ENCODE data around the gene GBP5.
"Not testable (repeated sequence)": the region's sequence is repeated elsewhere in the genome, so short reads cannot be mapped to it uniquely, and the experiment has no call there.

Gene GBP5, protein sequence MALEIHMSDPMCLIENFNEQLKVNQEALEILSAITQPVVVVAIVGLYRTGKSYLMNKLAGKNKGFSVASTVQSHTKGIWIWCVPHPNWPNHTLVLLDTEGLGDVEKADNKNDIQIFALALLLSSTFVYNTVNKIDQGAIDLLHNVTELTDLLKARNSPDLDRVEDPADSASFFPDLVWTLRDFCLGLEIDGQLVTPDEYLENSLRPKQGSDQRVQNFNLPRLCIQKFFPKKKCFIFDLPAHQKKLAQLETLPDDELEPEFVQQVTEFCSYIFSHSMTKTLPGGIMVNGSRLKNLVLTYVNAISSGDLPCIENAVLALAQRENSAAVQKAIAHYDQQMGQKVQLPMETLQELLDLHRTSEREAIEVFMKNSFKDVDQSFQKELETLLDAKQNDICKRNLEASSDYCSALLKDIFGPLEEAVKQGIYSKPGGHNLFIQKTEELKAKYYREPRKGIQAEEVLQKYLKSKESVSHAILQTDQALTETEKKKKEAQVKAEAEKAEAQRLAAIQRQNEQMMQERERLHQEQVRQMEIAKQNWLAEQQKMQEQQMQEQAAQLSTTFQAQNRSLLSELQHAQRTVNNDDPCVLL

GRCh38 chr1:89272269-89273041 lies at the start of gene GBP5:
Gene GBP5, minus strand, starts transcription at chr1:89272860. Its CDS starts 3,305 bp downstream, at chr1:89269555.
- not testable (repeated sequence) for H3K27ac ChIP-seq; H3K9me3 ChIP-seq (ENCODE audit: control insufficient read depth, low read length); H3K27me3 ChIP-seq (ENCODE audit: control insufficient read depth, insufficient read depth, low read length); H3K36me3 ChIP-seq (ENCODE audit: control insufficient read depth, insufficient read depth, low read length); H3K4me2 ChIP-seq (ENCODE audit: low read length); H3K79me2 ChIP-seq; H3K4me3 ChIP-seq (ENCODE audit: low read depth, low read length); H3K4me1 ChIP-seq; H2AFZ ChIP-seq; H3K9ac ChIP-seq

DNA sequence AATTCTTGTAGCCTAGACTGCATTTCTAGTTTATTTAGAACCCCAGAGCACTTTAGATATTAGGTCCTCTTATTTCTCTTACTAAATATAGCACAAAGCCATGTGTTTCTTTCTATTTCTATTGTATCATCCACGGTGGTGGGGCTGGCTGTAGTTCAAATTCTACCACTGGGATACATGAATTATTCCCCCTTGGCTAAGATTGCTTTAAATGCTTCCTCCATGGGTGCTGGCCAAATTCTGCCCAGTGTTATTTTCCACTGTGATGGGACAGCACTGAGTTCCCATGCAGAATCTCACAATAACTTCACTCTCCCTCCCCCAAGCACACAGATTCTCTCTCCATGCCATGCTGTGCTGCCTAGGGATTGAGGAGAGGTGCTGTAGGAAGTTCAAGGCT lies 49.7 kb upstream of the GBP5 start:
- Histone ChIP-seq H3K27ac (no peak overlapping the region), H3K79me2 (no peaks in the 10 kb centered on the region), H3K4me1 (no peaks in the 10 kb centered on the region), H3K9ac (no peak overlapping the region), H3K27me3 (ENCODE audit: control insufficient read depth, insufficient read depth, low read length) (no peaks in the 10 kb centered on the region), H2AFZ (no peak overlapping the region), H3K4me2 (ENCODE audit: low read length) (no peak overlapping the region), H3K36me3 (ENCODE audit: control insufficient read depth, insufficient read depth, low read length) (no peaks in the 10 kb centered on the region), H3K4me3 (ENCODE audit: low read depth, low read length) (no peak overlapping the region), H3K9me3 (ENCODE audit: control insufficient read depth, low read length) (no peaks in the 10 kb centered on the region)
- TF ChIP-seq, protein P1, sequence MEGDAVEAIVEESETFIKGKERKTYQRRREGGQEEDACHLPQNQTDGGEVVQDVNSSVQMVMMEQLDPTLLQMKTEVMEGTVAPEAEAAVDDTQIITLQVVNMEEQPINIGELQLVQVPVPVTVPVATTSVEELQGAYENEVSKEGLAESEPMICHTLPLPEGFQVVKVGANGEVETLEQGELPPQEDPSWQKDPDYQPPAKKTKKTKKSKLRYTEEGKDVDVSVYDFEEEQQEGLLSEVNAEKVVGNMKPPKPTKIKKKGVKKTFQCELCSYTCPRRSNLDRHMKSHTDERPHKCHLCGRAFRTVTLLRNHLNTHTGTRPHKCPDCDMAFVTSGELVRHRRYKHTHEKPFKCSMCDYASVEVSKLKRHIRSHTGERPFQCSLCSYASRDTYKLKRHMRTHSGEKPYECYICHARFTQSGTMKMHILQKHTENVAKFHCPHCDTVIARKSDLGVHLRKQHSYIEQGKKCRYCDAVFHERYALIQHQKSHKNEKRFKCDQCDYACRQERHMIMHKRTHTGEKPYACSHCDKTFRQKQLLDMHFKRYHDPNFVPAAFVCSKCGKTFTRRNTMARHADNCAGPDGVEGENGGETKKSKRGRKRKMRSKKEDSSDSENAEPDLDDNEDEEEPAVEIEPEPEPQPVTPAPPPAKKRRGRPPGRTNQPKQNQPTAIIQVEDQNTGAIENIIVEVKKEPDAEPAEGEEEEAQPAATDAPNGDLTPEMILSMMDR (IDR thresholded peaks at IDR 0.05): no peak

DNA sequence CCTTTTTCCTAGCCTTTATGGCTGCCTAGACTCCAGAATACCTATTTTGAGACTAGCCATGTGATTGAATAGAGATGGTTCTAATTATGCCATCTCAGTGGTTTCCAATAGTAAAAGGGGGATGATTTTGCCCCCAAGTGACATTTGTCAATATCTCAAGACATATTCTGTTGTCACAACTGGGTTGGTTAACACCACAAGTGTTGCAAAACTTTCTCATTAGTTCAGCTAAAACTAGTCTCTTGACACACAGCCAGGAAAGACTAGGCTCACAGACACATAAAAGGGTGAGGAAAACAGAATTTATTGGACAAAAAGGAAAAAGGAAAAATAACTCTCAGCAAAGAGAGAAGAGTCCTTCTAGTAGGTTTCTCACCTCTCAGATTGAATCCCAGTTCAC lies 39.9 kb upstream of the GBP5 start:
- no peaks in the 10 kb centered on the region for H3K9me3 ChIP-seq (ENCODE audit: control insufficient read depth, low read length)
- no peak overlapping the region for H2AFZ ChIP-seq
- H3K79me2 ChIP-seq: no peaks in the 10 kb centered on the region
- TF ChIP-seq, protein P1 (IDR thresholded peaks at IDR 0.05): no peak
- H3K27ac ChIP-seq: no peak overlapping the region
- no peak overlapping the region for H3K9ac ChIP-seq
- no peaks in the 10 kb centered on the region for H3K36me3 ChIP-seq (ENCODE audit: control insufficient read depth, insufficient read depth, low read length)
- no peak overlapping the region for H3K4me3 ChIP-seq (ENCODE audit: low read depth, low read length)
- H3K4me2 ChIP-seq (ENCODE audit: low read length): no peak overlapping the region
- H3K27me3 ChIP-seq (ENCODE audit: control insufficient read depth, insufficient read depth, low read length): no peaks in the 10 kb centered on the region
- peaks cover 2% of the 10 kb centered on the region for H3K4me1 ChIP-seq

- Histone ChIP-seq H3K79me2 (no peaks in the 10 kb centered on the region), H3K9me3 (ENCODE audit: control insufficient read depth, low read length) (no peaks in the 10 kb centered on the region), H3K27ac (peak overlapping the region; percentile 39), H3K4me1 (peaks cover 2% of the 10 kb centered on the region), H3K36me3 (ENCODE audit: control insufficient read depth, insufficient read depth, low read length) (no peaks in the 10 kb centered on the region), H3K9ac (no peak overlapping the region), H3K27me3 (ENCODE audit: control insufficient read depth, insufficient read depth, low read length) (no peaks in the 10 kb centered on the region), H2AFZ (no peak overlapping the region), H3K4me2 (ENCODE audit: low read length) (no peak overlapping the region), H3K4me3 (ENCODE audit: low read depth, low read length) (no peak overlapping the region)
- TF ChIP-seq, protein P1 (IDR thresholded peaks at IDR 0.05): no peak
Measured at GRCh38 chr1:89311757-89312156, 39.1 kb upstream of the GBP5 start.

DNA sequence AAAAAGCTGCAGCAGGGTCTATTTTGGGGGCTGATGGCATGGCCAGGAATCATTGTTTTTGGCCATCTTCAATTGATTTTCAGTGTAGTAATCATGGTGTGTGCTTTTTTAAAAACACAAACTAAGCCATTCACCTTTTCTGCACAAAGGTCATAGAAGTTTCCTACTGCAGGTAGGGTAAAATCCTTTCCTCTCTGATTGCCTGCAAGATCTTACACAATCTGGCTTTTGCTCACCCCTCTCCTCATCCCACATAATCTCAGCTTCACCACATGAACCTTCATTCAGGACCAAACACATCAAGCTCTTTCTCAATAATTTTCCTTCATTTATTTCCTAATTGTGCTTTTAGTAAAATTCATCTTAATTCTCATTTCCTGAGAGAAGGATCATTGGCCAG lies 38.3 kb upstream of the GBP5 start:
- H3K4me3 ChIP-seq (ENCODE audit: low read depth, low read length): no peak overlapping the region
- peak overlapping the region; percentile 39 for H3K27ac ChIP-seq

More for the DNA sequence above, 38.3 kb upstream of the GBP5 start:
- Histone ChIP-seq H3K79me2 (no peaks in the 10 kb centered on the region), H3K27me3 (ENCODE audit: control insufficient read depth, insufficient read depth, low read length) (no peaks in the 10 kb centered on the region), H3K36me3 (ENCODE audit: control insufficient read depth, insufficient read depth, low read length) (no peaks in the 10 kb centered on the region), H3K9ac (no peak overlapping the region), H3K9me3 (ENCODE audit: control insufficient read depth, low read length) (no peaks in the 10 kb centered on the region), H2AFZ (peak overlapping the region; percentile 39), H3K4me2 (ENCODE audit: low read length) (peak overlapping the region; percentile 20), H3K4me1 (peaks cover 2% of the 10 kb centered on the region)
- TF ChIP-seq, protein P1 (IDR thresholded peaks at IDR 0.05): no peak
